B cell (primary cell): ENCODE measurements around the gene FBXL20. TPM values are rescaled to one million over a fixed set of nuclear protein-coding genes. Genes with fewer than 3 reads are reported as not detected.

ENCODE experiments used
- ATAC-seq: fragments of 200-7000 bp; cut with Tn5 transposase; one replicate; pipeline ENCODE4 v1.10.0; 2021; ENCODE audit warnings: low read depth, mild to moderate bottlenecking, moderate number of reproducible peaks, moderate library complexity
- CTCF ChIA-PET: fragments of 350-600 bp; sonication (Branson Sonifier 250); formaldehyde crosslinking; loops from one replicate; lab custom pipeline; 2021; ENCODE audit warnings: antibody characterized with exemption, inconsistent platforms; lab: Charles Lee
- POLR2A ChIA-PET: fragments of 350-600 bp; sonication (Branson Sonifier 250); formaldehyde crosslinking; loops from one replicate; lab custom pipeline; 2021; ENCODE audit warnings: antibody characterized with exemption; lab: Charles Lee
- DNase-seq: peaks from one replicate; pipeline ENCODE4 v3.0.0; 2013
- H2AFZ ChIP-seq: 2 replicates; pipeline ENCODE4 v1.6.1; 2012; ENCODE audit warnings: mild to moderate bottlenecking, low read depth, low read length; ENCODE audit not compliant: insufficient read depth, poor library complexity, severe bottlenecking
- H3K27ac ChIP-seq, 2 donors: 1 replicate in 1 of 2; 2 replicates in 1 of 2; pipeline ENCODE4 v1.5.1; 2012 to 2013; ENCODE audit warnings: low read length in 2 of 2, mild to moderate bottlenecking in 2 of 2, moderate library complexity in 1 of 2
- H3K27me3 ChIP-seq, 4 experiments: fragments of 200-600 bp in 1 of 4; sonication (generic) in 1 of 4; replicated peaks in 1 of 4; 1 replicate in 2 of 4; 2 replicates in 2 of 4; pipeline versions ENCODE4 v1.6.1 to v1.7.0; 2013 to 2016; ENCODE audit warnings: low read length in 3 of 4, mild to moderate bottlenecking in 2 of 4, mixed read lengths in 1 of 4, moderate library complexity in 1 of 4; ENCODE audit not compliant: insufficient read depth in 4 of 4, control insufficient read depth in 3 of 4; ENCODE audit errors: control extremely low read depth in 1 of 4
- H3K36me3 ChIP-seq, 2 experiments: replicated peaks in 1 of 2; 1 replicate in 1 of 2; 2 replicates in 1 of 2; pipeline versions ENCODE4 v1.6.1 to v1.7.1; 2013; ENCODE audit warnings: low read length in 1 of 2; ENCODE audit not compliant: insufficient read depth in 2 of 2, control insufficient read depth in 1 of 2; ENCODE audit errors: control extremely low read depth in 1 of 2, extremely low read depth in 1 of 2
- H3K4me1 ChIP-seq, 2 donors: fragments of 200-600 bp in 1 of 2; sonication (generic) in 1 of 2; 1 replicate in 1 of 2; 2 replicates in 1 of 2; pipeline versions ENCODE4 v1.5.1 to v1.6.1; 2013 to 2017; ENCODE audit warnings: low read length in 2 of 2; ENCODE audit not compliant: control insufficient read depth in 2 of 2, insufficient read depth in 2 of 2
- H3K4me2 ChIP-seq: replicated peaks from 2 replicates; pipeline ENCODE3; 2012; ENCODE audit warnings: mild to moderate bottlenecking, low read depth, low read length; ENCODE audit not compliant: poor library complexity, severe bottlenecking
- H3K4me3 ChIP-seq, 5 experiments: fragments of 200-600 bp in 1 of 5; sonication (generic) in 1 of 5; 1 replicate in 3 of 5; 2 replicates in 2 of 5; pipeline versions ENCODE4 v1.5.1 to v1.7.0; 2011 to 2016; ENCODE audit warnings: low read length in 4 of 5, mild to moderate bottlenecking in 4 of 5, low read depth in 2 of 5, control low read depth in 1 of 5, moderate library complexity in 1 of 5; ENCODE audit not compliant: insufficient read depth in 1 of 5; ENCODE audit errors: control extremely low read depth in 1 of 5, extremely low read depth in 1 of 5
- H3K79me2 ChIP-seq: fragments of 200-600 bp; sonication (generic); one replicate; pipeline ENCODE4 v1.6.0; 2016; ENCODE audit warnings: low read length; ENCODE audit not compliant: control insufficient read depth, insufficient read depth
- H3K9ac ChIP-seq: fragments of 200-600 bp; sonication (generic); 2 replicates; pipeline ENCODE4 v1.6.1; 2017; ENCODE audit warnings: mild to moderate bottlenecking, low read length, moderate library complexity
- H3K9me3 ChIP-seq, 3 donors: one replicate each; pipeline versions ENCODE4 v1.6.1 to v1.7.1; 2013; ENCODE audit warnings: low read length in 2 of 3; ENCODE audit not compliant: control insufficient read depth in 2 of 3, insufficient read depth in 1 of 3; ENCODE audit errors: control extremely low read depth in 1 of 3
- H4K20me1 ChIP-seq: 2 replicates; pipeline ENCODE4 v1.6.0; 2012; ENCODE audit warnings: mild to moderate bottlenecking, low read length; ENCODE audit not compliant: insufficient read depth, control insufficient read depth, poor library complexity, severe bottlenecking
- H3K27ac Mint-ChIP-seq: one replicate; pipeline ENCODE4 v1.8.0; 2021; ENCODE audit warnings: mixed read lengths
- H3K27me3 Mint-ChIP-seq: one replicate; pipeline ENCODE4 v1.8.0; 2021; ENCODE audit warnings: mixed read lengths
- H3K4me1 Mint-ChIP-seq: one replicate; pipeline ENCODE4 v1.8.0; 2021; ENCODE audit warnings: mixed read lengths
- H3K4me3 Mint-ChIP-seq: one replicate; pipeline ENCODE4 v1.8.0; 2021; ENCODE audit warnings: mixed read lengths
- H3K9me3 Mint-ChIP-seq: one replicate; pipeline ENCODE4 v1.8.0; 2022; ENCODE audit warnings: mixed read lengths; ENCODE audit not compliant: insufficient read depth
- CTCF ChIP-seq: fragments of 200-600 bp; IDR thresholded peaks from one replicate; pipeline ENCODE4 v1.8.0; 2022; ENCODE audit warnings: antibody characterized with exemption, mild to moderate bottlenecking
- EZH2 ChIP-seq: IDR thresholded peaks from 2 replicates; pipeline ENCODE4 v1.6.1; 2012; ENCODE audit warnings: borderline replicate concordance, low read depth, mild to moderate bottlenecking, moderate library complexity, low read length; ENCODE audit not compliant: insufficient read depth, poor library complexity, severe bottlenecking
- WGBS: methylation state at CpG from one replicate; pipeline ENCODE4 v1.1.5; 2013; ENCODE audit warnings: missing lambda C conversion rate; ENCODE audit not compliant: insufficient coverage; 5-methylcytosine and 5-hydroxymethylcytosine counted together
- intact Hi-C: fragments of 100-400 bp; cut with micrococcal nuclease; formaldehyde crosslinking; loops from one replicate; pipeline ENCODE4 v1.10.0; 2022
- polyA plus RNA-seq: library from polyadenylated mRNA; depleted of rRNA; stranded (reverse); fragments of >200 nt; gene quantifications from 2 replicates; pipeline ENCODE4 v1.2.3, GENCODE V29; 2012
- total RNA-seq, 2 donors: library from RNA; stranded (reverse); fragments of 120-200 nt in 1 of 2; gene quantifications; 1 replicate in 1 of 2; 2 replicates in 1 of 2; pipeline versions ENCODE4 v1.2.3 to v1.2.4, GENCODE V29; 2013 to 2022

Gene FBXL20
- total and polyA plus RNA-seq, 2 donors (not counting 1 experiment from before 2014, with no cell fraction given) = 6.1 to 36.2 TPM

- POLR2A ChIA-PET = no interaction called here
- H3K27ac Mint-ChIP-seq = no peak overlapping the region
- Histone ChIP-seq H3K4me2 (no peak overlapping the region), H3K36me3 (no peaks in the 10 kb centered on the region), H3K4me3 (no peak overlapping the region), H3K27ac (no peak overlapping the region), H3K9ac (no peak overlapping the region), H3K27me3 (no peaks in the 10 kb centered on the region), H3K79me2 (peaks cover 5% of the 10 kb centered on the region), H2AFZ (no peak overlapping the region), H4K20me1 (no peaks in the 10 kb centered on the region), H3K9me3 (no peaks in the 10 kb centered on the region), H3K4me1 (peaks cover 5 to 12% of the 10 kb centered on the region in 2 donors)
- DNase-seq (no peak), ATAC-seq (no peak)
- CTCF ChIA-PET = interaction anchor here (0.8 kb wide), 1 partner anchor 16 kb away, joined by 3 read pairs; no protein-coding TSS in a partner anchor
- TF ChIP-seq EZH2 = no peak
- no peak for TF ChIP-seq CTCF
- peaks cover 18% of the 10 kb centered on the region for H3K4me1 Mint-ChIP-seq
- H3K27me3 Mint-ChIP-seq = no peaks in the 10 kb centered on the region
- H3K4me3 Mint-ChIP-seq = no peak overlapping the region
- 93% methylated on average over 3 of the region's 5 CpGs for WGBS
- no peaks in the 10 kb centered on the region for H3K9me3 Mint-ChIP-seq
- intact Hi-C loops = no loop called here
Observed at GRCh38 chr17:39332092-39332491, 69.3 kb downstream of the FBXL20 start.

- POLR2A ChIA-PET = no interaction called here
- Histone ChIP-seq H3K4me1 (peaks cover 0 to 6% of the 10 kb centered on the region in 2 donors), H3K27ac (no peak overlapping the region), H3K36me3 (no peaks in the 10 kb centered on the region), H3K4me2 (no peak overlapping the region), H3K9ac (no peak overlapping the region), H3K4me3 (no peak overlapping the region), H3K9me3 (no peaks in the 10 kb centered on the region), H3K27me3 (no peaks in the 10 kb centered on the region), H4K20me1 (no peaks in the 10 kb centered on the region), H3K79me2 (peaks cover 5% of the 10 kb centered on the region), H2AFZ (no peak overlapping the region)
- Mint-ChIP-seq H3K9me3 (no peaks in the 10 kb centered on the region), H3K27me3 (no peaks in the 10 kb centered on the region), H3K4me1 (peaks cover 15% of the 10 kb centered on the region), H3K27ac (no peak overlapping the region), H3K4me3 (no peak overlapping the region)
- DNase-seq (no peak), ATAC-seq (no peak)
- WGBS = no CpG with 5 or more reads among the region's 1 CpG
- intact Hi-C loops = no loop called here
- CTCF ChIA-PET = no interaction called here
- no peak for TF ChIP-seq CTCF
- TF ChIP-seq EZH2 = no peak
Observed at GRCh38 chr17:39328815-39329214, 72.6 kb downstream of the FBXL20 start.
